ENCODE data around the gene NTRK2. TPM values are rescaled to one million over a fixed set of nuclear protein-coding genes. Genes with fewer than 3 reads are reported as not detected.

The NTRK2 gene
- total and polyA plus RNA-seq, 2 experiments from 2014 or later: 0.99 to 3.7 TPM

DNA sequence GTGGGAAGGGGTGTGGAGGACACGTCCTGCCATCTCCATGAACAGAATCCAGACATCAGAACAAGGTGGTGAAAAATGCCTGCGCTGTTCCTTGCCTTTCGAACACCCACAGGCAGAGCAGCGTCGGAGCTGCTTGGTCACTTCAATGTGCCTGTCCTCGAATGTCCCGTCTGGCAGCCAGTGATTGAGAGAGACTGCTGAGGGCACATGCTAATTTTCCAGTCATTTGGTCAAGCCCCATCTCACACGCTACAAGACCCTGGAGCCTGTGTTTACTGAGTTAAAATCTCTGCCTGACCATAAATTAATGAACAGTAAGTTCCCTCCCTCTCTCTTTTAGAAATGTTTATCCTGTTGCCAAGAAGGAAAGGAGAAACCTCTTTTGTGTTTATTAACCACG, 149.3 kb downstream of the NTRK2 start:
- 80% methylated on average over 9 of the region's 9 CpGs for WGBS (ENCODE audit: low lambda C conversion rate, missing lambda C conversion rate)
- Histone ChIP-seq H3K4me1 (ENCODE audit: insufficient read depth) (no peaks in the 10 kb centered on the region), H3K9me3 (ENCODE audit: low read depth) (no peaks in the 10 kb centered on the region), H3K4me3 (no peak overlapping the region), H3K4me2 (no peak overlapping the region), H3K79me2 (no peaks in the 10 kb centered on the region), H3K9me2 (replicated peaks; ENCODE audit: insufficient read depth) (no peaks in the 10 kb centered on the region), H3K36me3 (replicated peaks; ENCODE audit: insufficient read depth, low read depth) (no peaks in the 10 kb centered on the region), H3K27ac (no peak overlapping the region), H3K27me3 (no peaks in the 10 kb centered on the region), H4K20me1 (ENCODE audit: insufficient read depth, poor library complexity, severe bottlenecking) (no peaks in the 10 kb centered on the region), H2AFZ (no peak overlapping the region)
- no peak for TF ChIP-seq EZH2 (IDR thresholded peaks at IDR 0.05; ENCODE audit: borderline replicate concordance)
- TF ChIP-seq, protein P1, sequence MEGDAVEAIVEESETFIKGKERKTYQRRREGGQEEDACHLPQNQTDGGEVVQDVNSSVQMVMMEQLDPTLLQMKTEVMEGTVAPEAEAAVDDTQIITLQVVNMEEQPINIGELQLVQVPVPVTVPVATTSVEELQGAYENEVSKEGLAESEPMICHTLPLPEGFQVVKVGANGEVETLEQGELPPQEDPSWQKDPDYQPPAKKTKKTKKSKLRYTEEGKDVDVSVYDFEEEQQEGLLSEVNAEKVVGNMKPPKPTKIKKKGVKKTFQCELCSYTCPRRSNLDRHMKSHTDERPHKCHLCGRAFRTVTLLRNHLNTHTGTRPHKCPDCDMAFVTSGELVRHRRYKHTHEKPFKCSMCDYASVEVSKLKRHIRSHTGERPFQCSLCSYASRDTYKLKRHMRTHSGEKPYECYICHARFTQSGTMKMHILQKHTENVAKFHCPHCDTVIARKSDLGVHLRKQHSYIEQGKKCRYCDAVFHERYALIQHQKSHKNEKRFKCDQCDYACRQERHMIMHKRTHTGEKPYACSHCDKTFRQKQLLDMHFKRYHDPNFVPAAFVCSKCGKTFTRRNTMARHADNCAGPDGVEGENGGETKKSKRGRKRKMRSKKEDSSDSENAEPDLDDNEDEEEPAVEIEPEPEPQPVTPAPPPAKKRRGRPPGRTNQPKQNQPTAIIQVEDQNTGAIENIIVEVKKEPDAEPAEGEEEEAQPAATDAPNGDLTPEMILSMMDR (IDR thresholded peaks at IDR 0.05; ENCODE audit: poor library complexity): no peak
- TF ChIP-seq EZH2phosphoT487 (IDR thresholded peaks at IDR 0.05; ENCODE audit: low read depth, severe bottlenecking, unreplicated experiment): no peak
- DNase-seq (ENCODE audit: low spot score): no peak

GRCh38 chr9:84819491-84819991, 150.0 kb downstream of the NTRK2 start:
- Histone ChIP-seq H3K36me3 (replicated peaks; ENCODE audit: insufficient read depth, low read depth) (no peaks in the 10 kb centered on the region), H3K4me1 (ENCODE audit: insufficient read depth) (no peaks in the 10 kb centered on the region), H4K20me1 (ENCODE audit: insufficient read depth, poor library complexity, severe bottlenecking) (no peaks in the 10 kb centered on the region), H3K9me3 (ENCODE audit: low read depth) (no peaks in the 10 kb centered on the region), H3K4me3 (no peak overlapping the region), H3K9me2 (replicated peaks; ENCODE audit: insufficient read depth) (no peaks in the 10 kb centered on the region), H3K27ac (no peak overlapping the region), H3K4me2 (no peak overlapping the region), H3K79me2 (no peaks in the 10 kb centered on the region), H2AFZ (no peak overlapping the region), H3K27me3 (no peaks in the 10 kb centered on the region)
- TF ChIP-seq EZH2phosphoT487 (IDR thresholded peaks at IDR 0.05; ENCODE audit: low read depth, severe bottlenecking, unreplicated experiment): no peak
- no peak for TF ChIP-seq EZH2 (IDR thresholded peaks at IDR 0.05; ENCODE audit: borderline replicate concordance)
- TF ChIP-seq, protein P1 (IDR thresholded peaks at IDR 0.05; ENCODE audit: poor library complexity): no peak
- 64% methylated on average over 8 of the region's 8 CpGs for WGBS (ENCODE audit: low lambda C conversion rate, missing lambda C conversion rate)
- no peak for DNase-seq (ENCODE audit: low spot score)

GRCh38 chr9:84821431-84821830, 151.9 kb downstream of the NTRK2 start:
- no peak for TF ChIP-seq EZH2phosphoT487 (IDR thresholded peaks at IDR 0.05; ENCODE audit: low read depth, severe bottlenecking, unreplicated experiment)
- TF ChIP-seq, protein P1 (IDR thresholded peaks at IDR 0.05; ENCODE audit: poor library complexity): no peak
- no peak for TF ChIP-seq EZH2 (IDR thresholded peaks at IDR 0.05; ENCODE audit: borderline replicate concordance)
- no peaks in the 10 kb centered on the region for H3K27me3 ChIP-seq
- no peak overlapping the region for H3K4me3 ChIP-seq
- H2AFZ ChIP-seq: no peak overlapping the region
- H3K9me3 ChIP-seq (ENCODE audit: low read depth): no peaks in the 10 kb centered on the region
- H3K27ac ChIP-seq: no peak overlapping the region
- WGBS (ENCODE audit: low lambda C conversion rate, missing lambda C conversion rate): 70% methylated on average over 1 of the region's 1 CpG
- H4K20me1 ChIP-seq (ENCODE audit: insufficient read depth, poor library complexity, severe bottlenecking): no peaks in the 10 kb centered on the region
- H3K4me2 ChIP-seq: no peak overlapping the region
- no peaks in the 10 kb centered on the region for H3K79me2 ChIP-seq
- no peaks in the 10 kb centered on the region for H3K9me2 ChIP-seq (replicated peaks; ENCODE audit: insufficient read depth)
- no peaks in the 10 kb centered on the region for H3K4me1 ChIP-seq (ENCODE audit: insufficient read depth)
- DNase-seq (ENCODE audit: low spot score): no peak
- no peaks in the 10 kb centered on the region for H3K36me3 ChIP-seq (replicated peaks; ENCODE audit: insufficient read depth, low read depth)

All from hepatocyte (in vitro differentiated cells).